GDM1 (cell line): ENCODE data around the gene MRPL28.
"Not testable (repeated sequence)": the region's sequence is repeated elsewhere in the genome, so short reads cannot be mapped to it uniquely, and the experiment has no call there.

Source experiments
- DNase-seq: peaks from one replicate; lab custom pipeline; 2025; lab: John Stamatoyannopoulos, UW

The MRPL28 gene

DNA sequence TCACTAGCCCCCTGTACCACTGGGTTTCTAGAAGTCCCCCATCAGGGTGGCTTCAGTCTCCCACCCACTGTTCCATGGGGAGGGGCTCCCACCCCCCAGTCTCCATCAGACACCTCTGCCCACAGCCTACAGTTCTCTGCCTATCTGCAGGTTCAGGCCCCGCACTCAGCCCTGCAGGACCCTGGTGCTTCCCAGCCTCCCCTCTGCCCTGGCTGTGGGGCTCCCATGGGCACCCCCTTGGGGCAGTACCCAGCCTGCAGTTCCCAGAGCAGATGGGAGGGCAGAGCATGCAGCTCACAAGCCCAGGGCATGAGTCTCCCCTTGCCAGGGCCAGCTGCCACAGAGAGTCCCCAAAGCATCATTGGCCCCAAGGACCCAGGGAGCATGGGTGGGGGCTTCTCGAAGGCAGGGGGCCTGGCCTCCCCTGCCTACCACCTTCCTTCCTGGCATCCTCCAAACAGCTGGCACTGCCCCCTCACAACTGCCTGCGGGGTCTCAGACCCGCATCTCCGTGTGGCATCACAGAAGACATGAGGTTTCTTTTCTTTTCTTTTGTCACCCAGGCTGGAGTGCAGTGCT lies 2.8 kb upstream of the MRPL28 start:
- no peak for DNase-seq

DNA sequence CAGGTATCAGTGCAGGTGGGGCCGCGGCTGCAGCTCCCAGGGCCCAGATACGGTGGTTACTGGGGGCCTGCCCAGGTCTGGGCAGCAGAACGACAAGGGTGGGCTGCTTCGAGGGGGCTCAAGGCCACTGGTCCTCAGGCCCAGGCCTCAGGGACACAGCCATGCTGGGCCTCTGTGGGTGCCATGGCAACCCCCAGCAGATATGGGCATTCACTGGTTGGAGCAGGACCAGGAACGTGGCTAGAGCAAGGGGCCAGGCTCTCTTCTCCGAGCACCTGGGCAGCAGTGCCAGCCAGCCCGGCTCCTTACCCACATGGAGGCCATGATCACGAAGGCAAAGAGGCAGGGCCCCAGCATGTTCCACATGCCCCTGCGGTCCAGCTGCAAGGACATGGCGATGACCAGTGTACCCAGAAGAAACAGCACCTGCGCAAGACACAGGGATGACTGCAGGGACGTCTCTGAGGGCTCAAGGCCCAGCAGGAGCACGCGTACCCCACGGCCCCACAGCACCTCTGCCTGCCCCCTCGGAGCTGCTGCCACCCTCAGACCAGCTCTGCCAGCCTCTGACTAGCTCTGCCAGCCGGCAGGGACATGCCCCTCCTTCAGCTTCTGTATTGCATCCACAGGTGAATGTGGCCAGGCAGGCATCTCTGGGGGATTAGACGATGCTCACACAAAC lies 2.1 kb upstream of the MRPL28 start:
- no peak for DNase-seq

DNA sequence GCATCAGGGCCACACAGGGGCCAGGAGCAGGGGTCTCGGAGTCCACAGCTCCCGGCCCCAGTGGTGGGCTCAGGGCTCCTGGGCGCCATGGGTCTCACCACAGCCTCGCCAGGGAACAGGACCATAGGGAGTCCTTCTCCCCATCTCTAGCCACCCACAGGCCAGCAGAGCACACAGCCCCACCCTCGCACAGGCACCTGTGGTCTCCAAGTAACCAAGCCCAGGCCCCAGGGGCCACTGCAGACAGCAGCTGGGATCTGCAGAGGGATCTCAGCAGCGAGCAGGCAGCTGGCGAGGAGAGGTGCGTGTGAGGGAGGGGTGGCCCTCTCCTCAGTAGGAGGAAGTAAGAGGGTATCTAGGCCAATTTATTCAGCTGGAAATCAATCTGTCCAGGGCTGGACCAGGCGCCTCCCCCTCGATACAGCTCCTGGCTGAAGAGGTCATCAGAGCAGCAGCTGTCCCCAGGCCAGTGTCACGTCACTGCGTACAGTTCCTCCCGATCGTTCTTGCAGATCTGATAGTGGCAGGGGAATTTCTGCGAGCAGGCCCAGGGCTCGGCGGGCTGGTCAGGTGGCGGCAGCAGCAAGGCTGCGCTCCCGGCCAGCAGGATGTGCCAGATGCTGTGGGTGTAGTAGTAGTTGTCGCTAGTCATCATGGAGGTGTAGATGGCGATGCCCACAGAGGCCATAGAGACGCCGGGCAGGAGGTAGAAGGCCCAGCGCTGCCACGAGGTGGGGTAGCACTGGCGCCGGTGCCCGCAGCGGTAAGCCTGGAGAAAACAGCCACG lies 1.4 kb upstream of the MRPL28 start:
- DNase-seq = no peak

DNA sequence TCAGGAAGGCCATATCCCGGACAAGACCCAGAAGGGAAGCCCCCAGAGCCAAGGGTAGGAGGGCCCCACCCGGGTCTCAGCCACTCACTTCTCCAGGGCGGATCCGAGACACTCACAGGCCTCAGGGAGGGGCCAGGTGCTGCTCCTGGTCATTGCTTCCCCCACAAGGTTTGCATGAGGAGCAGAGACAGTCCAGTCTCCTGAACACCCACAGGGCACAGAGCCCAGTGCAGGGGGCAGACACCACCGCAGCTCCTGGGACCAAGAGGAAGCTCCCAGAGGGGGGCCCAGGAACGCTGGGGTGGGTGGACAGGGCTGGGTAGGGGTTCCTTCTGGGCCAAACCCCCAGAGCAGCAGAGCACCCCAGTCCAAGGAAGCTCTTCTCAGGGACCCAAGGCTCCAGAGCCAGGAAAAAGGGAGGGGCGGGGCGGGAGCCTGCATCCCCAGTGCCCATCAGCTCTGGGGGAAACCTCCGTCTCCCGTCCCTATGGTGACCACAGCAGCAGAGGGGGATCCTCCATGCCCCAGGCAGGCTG lies 709 bp upstream of the MRPL28 start:
- DNase-seq = no peak

DNA sequence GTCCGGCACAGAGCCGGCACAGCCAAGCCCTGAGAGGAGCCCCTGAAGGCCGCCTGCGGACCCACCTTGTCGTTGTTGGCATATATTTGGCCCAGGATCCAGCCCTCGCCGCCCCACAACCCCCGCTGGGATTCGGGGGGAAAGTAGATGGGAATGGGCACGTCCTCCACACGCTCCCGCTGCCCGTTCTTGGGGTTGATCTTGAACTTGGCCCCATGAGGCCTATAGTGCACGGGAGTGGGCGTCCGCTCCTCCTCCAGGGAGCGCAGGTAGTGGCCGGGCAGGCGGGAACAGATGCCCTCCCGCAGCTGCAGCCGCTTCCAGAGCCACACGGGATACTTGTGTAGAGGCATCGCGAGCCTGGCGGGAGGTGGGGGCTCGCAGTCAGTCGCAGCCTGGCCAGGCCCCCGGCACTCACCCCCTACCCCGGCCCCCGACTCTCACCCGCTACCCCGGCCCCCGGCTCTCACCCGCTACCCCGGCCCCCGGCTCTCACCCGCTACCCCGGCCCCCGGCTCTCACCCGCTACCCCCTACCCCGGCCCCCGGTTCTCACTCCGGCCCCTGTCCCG lies 387 bp downstream of the MRPL28 start:
- no peak for DNase-seq

GRCh38 chr16:369275-369865 lies 968 bp downstream of the MRPL28 start:
- DNase-seq = no peak

DNA sequence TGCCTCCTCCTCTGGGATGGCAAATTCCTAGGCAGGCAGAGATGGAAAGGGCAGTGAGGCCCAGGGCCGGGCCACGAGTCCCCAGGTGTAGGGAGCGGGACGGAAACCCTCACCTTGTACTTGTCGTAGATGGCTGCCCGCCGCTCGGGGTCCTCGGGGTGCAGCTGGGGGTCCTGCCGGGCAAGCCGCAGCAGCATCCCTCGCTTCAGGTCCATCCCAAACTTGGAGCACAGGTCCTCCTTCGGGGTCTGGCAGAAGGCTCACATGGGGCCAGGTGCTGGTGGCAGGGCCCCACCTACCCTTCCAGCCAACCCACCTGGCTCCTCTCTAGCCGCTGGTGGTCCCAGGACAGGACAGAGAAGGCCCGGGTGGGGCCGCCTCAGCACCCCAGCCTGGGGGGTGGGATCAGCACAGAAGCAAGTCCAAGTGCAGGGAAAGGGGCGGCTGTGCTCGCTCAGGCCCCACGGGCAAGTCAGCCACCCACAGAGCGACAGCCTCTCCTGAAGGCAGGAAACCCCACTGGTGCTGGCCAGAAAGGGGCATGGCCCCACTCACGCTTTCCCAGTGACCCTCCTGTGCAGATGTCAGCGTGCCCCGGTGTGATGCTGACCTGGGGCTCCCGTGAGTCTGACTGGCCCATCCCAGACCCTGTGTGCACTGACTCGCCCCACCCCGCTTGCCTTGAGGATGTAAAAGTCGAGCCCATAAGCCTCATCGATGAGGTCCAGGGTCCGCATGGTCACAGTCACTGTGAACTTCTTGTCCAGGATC lies 1.8 kb downstream of the MRPL28 start:
- DNase-seq = no peak

DNA sequence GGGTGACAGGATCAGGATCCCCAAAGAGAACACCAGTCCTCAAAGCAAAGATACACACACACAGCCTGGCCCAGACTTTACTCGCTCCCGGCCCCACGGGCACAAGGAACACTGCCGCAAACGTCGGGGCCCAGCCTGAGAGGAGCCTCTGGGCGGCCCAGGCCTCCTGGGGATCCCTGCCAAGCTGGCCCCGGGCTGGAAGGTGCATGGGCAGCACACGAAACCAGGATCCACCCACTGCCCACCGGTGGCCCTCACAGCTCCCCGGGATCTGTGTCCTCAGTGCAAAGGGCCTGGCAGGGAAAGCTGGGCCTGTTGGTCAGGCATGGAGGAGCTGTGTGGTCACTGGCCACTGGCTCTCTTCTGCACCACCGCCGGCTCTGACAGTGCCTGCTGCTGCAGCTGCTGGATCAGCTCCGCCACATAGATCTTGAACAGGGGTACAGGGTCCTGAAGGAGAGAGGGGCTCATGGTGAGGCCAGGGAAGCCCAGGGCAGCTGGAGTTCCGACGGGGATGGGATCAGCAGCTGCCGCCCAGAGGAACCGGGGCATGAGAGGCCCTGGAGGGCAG lies 2.9 kb downstream of the MRPL28 start:
- DNase-seq = no peak

DNA sequence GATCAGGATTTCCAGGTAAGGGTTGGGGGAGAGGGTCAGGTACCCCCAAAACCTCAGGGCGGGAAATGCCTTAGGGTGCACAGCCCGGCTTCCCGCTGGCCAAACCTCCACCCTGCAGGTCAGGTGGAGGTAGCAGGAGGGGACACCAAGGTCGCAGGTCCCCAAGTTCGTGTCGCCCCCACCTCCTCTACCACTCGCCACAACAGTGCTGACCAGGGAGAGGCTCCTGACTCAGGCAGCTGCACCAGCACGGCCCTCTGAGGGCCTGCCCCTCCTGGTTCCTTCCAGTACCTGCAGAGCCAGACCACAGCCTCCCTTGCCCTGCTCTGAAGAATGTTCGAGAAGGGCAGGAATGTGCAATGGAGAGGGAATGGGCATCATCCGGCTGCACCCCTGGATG lies 3.9 kb downstream of the MRPL28 start:
- no peak for DNase-seq

DNA sequence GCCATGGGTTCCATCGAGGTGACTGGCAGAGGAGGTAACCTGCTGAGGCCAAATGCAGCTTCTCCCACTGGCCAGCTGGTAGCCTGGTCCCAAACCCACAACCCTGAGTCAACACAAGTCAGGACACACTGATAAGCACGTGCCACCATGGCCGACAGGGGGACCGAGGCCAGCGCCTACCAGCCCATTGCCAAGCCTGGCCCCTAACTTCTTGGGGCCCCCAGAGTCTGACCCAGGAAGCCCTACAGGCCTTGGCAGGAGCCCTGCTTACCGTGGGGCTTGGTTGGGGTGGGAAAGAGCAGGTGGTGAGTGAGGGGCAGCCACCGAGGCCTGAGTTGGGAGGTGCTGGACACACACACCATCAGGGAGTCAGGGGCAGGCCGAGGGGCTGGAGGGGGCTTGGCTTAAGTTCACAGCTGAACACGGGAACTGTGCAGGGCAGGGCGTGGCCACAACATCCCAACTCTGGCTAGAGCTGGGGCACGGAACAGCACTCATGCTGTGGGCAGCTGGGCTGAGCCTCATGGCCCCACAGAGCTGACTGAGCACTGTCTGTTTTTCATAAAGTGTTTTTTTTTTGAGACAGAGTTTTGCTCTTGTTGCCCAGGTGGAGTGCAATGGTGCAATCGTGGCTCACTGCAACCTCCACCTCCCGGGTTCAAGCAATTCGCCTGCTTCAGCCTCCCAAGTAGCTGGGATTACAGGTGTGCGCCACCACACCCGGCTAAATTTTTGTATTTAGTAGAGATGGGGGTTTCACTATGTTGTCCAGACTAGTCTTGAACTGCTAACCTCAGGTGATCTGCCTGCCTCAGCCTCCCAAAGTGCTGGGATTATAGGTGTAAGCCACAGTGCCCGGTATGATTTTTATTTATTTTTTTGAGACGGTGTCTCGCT lies 5.5 kb downstream of the MRPL28 start:
- DNase-seq = no peak

DNA sequence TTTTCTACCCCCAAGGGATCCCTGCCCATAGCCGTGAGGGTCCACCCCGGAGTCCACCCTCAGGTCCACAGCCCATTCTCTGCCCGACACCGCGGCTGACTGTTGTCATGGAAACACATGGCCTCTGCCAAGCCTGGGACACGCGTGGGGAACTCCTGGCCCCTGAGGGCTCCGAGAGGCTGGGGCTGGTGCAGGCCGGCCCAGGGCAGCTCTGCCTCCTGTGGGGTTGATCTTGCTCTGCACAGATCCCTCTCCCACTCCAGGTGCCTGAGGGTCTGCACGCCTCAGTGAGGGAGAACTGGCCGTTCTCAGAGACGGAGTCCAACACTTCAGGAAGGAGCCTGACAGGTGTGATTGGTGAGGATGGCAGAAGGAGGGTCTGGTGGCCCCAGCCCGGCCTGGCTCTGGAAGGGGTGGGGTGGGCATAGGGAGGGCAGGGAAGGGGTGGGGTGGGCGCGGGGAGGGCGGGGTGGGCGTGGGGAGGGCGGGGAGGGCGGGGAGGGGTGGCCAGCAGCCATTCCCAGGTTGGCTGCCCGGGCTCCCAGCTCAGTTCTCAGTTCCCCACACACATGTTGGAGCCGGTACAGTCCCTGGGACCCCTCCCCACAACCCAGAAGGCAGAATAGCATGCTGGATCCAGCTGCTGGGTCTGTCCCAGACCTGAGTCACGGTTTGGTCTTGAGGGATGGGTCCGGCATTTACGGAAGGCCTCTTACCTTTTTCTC lies 6.4 kb downstream of the MRPL28 start:
- no peak for DNase-seq

- DNase-seq = no peak
Observed at GRCh38 chr16:363110-363765, 7.1 kb downstream of the MRPL28 start.

DNA sequence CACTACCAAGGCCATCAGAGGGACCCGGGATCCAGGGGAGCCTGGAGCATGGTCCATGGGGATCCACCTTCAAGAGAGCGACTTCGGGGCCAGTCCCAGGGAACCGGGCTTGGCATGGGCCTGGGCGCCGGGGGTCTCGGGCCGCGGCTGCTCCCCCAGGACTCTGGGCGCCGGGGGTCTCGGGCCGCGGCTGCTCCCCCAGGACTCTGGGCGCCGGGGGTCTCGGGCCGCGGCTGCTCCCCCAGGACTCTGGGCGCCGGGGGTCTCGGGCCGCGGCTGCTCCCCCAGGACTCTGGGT lies 7.7 kb downstream of the MRPL28 start:
- not testable (repeated sequence) for DNase-seq

DNA sequence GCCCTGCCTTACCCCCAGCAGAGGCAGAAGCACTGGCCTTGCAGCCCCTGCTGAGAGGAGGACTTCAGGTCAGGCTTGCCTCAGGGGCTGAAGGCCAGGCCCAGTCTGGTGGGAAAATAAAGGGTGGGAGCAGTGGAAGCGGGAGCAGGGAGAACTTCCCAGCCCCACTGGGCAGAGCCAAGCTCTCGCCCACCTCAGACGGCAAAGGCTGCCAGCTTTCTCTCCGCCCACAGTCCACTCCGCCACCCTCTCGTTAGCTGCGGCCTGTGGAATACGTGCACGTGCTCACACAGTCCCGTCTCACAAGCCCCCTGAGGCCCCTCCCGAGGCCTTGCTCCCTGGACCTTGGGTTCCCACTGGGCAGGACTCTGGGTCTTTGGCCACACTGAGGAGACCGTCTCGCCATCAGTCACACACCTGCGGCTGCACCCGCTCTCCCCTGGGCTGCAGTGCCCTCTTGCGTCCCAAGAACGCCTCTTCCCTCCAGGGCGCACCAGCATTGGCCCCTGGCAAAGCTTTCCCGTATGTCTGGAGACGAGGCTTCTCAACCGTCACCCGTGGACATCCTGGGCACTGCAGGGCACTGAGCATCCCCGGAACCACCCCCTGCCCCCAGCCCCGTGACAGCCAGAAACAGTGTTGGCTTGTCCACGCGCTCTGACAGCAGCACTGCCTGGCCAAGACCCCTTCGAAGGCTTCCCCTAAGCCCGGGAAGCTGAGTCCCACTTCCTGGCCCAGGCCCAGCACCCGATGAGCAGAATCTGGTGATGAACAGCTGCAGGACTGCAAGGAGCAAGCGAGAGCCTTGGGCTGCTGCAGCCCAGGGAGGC lies 8.3 kb downstream of the MRPL28 start:
- peak; percentile 68 for DNase-seq

- DNase-seq = no peak
Observed at GRCh38 chr16:361341-361871, 8.9 kb downstream of the MRPL28 start.

DNA sequence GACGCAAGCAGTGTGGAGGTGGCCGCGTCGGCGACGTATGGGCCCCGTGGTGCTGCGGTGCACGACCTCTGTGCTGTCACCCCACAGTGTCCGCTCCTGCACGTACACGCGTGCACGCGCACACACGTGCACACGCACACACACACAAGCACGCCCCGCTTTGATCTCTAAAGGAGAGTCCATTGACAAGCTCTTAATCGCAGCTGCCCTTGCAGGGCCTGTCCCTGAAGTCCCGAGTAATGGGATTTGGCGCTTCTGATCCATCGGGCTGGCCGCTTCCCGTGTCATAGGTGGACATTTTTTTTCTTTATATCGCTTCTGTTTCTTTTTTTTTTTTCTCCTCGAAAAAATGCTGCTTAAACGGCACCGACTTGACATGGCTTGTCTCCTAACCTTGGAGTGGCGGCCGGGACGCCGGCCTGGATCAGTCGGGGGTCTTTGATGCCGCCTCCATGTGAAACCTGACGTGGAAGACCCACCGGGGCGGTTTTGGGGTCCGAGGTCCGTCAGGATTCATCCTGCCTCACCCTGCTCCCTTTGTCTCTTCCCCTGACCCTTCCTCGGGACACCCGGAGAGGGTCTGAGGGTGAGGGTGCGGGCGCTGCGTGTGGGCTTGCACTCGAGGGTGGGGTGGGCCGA lies 9.5 kb downstream of the MRPL28 start:
- DNase-seq = no peak
